ENCODE data around the gene INTS7. TPM values are rescaled to one million over a fixed set of nuclear protein-coding genes. Genes with fewer than 3 reads are reported as not detected.

INTS7 gene
- total and polyA plus RNA-seq, 12 donors = 4.4 to 11.6 (median 8.5) TPM

DNA sequence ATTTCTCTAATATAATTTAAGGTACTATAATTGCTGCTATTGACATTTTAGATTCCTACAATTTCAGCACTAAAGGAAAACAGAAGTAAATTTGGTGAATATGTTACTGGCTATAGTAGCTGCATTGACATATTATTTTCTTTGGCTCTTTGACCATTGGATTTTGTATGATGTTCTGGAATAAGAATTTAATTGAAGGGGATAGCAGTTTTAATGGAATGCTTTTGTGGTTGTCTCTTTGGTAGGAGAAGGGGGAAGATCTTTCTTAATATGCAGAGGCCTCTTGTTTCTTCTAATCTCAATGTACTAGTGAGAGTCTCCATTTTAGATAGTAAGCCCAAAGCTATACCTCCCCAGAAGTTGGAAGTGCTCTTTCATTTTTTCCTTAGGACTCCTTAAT is 7.1 kb upstream of the INTS7 start:
- no peak overlapping the region for H3K4me3 ChIP-seq
- H3K27me3 ChIP-seq = no peaks in the 10 kb centered on the region
- no peak for DNase-seq
- no peak for ATAC-seq
- H3K27ac ChIP-seq = no peak overlapping the region
- TF ChIP-seq, protein P1, sequence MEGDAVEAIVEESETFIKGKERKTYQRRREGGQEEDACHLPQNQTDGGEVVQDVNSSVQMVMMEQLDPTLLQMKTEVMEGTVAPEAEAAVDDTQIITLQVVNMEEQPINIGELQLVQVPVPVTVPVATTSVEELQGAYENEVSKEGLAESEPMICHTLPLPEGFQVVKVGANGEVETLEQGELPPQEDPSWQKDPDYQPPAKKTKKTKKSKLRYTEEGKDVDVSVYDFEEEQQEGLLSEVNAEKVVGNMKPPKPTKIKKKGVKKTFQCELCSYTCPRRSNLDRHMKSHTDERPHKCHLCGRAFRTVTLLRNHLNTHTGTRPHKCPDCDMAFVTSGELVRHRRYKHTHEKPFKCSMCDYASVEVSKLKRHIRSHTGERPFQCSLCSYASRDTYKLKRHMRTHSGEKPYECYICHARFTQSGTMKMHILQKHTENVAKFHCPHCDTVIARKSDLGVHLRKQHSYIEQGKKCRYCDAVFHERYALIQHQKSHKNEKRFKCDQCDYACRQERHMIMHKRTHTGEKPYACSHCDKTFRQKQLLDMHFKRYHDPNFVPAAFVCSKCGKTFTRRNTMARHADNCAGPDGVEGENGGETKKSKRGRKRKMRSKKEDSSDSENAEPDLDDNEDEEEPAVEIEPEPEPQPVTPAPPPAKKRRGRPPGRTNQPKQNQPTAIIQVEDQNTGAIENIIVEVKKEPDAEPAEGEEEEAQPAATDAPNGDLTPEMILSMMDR (IDR thresholded peaks at IDR 0.05) = no peak
- peaks cover 0 to 12% (median 0%) of the 10 kb centered on the region in 9 donors for H3K36me3 ChIP-seq
- intact Hi-C loops (cut with DNase I) = no loop called here
- H3K4me1 ChIP-seq = peaks cover 0 to 5% (median 0%) of the 10 kb centered on the region in 9 donors
- H3K9me3 ChIP-seq = no peaks in the 10 kb centered on the region

DNA sequence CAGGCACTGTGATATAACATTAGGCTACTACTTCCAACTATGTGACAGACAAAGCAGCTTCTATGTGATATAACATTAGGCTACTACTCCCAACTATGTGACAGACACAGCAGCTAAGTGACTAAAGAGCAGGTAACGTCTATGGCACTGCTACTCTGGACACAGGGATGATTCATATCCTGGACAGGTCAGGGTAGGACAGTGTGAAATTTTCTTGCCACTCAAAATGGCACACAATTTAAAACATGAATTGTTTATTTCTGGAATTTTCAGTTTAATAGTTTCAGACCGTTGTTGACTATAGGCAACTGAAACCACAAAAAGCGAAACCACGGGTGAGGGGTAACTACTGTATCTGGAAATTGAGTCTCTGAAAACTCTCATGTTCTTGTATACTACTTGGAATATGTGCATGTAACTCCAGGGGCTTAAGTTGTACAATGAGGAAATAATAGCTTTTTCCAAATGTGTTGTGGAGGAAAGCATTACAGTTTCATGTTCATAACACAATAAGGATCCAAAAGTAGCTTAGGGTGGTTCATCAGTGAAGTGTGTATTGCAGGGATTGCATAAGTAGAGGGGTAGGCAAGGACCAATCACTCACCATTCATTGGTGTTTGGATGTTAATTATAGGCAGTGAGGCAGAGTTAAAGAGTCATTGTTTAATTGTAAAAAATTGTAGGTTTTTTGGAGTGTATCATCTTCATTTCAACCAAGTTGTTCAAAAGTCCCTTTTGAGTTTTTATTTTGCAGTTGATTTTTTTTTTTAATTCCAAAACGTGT is 5.5 kb upstream of the INTS7 start:
- no peaks in the 10 kb centered on the region for H3K27me3 ChIP-seq
- no peak overlapping the region for H3K27ac ChIP-seq
- TF ChIP-seq, protein P1 (IDR thresholded peaks at IDR 0.05) = no peak
- peaks cover 0 to 4% (median 0%) of the 10 kb centered on the region in 9 donors for H3K36me3 ChIP-seq
- no peaks in the 10 kb centered on the region for H3K9me3 ChIP-seq
- DNase-seq (no peak), ATAC-seq (no peak)
- peaks cover 2 to 21% (median 6%) of the 10 kb centered on the region in 9 donors for H3K4me1 ChIP-seq
- 81 to 86% methylated on average over 5 of the region's 5 CpGs for WGBS, 2 donors
- intact Hi-C loops (cut with DNase I) = no loop called here
- peak overlapping the region in 1 of 10 donors; percentile 8 for H3K4me3 ChIP-seq

DNA sequence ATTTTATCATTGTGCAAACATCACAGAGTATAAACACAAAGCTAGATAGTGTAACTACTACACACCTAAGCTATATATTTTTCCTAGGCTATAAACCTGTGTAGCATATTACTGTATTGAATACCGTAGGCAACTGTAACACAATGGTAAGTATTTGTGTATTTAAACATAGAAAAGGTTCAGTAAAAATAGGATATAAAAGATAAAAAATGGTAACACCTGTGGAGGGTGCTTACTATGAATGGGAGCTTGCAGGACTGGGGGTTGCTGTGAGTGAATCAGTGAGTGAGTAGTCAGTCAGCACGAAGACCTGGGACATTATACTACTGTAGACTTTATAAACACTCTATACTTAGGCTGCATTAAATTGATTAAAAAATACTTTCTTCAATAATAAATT is 4.3 kb upstream of the INTS7 start:
- H3K36me3 ChIP-seq = peaks cover 0 to under 1% (median 0%) of the 10 kb centered on the region in 9 donors
- DNase-seq (no peak), ATAC-seq (no peak)
- H3K4me1 ChIP-seq = peaks cover 2 to 23% (median 9%) of the 10 kb centered on the region in 9 donors
- TF ChIP-seq, protein P1 (IDR thresholded peaks at IDR 0.05) = no peak
- no peaks in the 10 kb centered on the region for H3K27me3 ChIP-seq
- intact Hi-C loops (cut with DNase I) = loop anchor here in 5 of 10 donors (10.0 kb wide), 4 partner anchors 205 to 415 kb away; partner anchors contain the start of genes LPGAT1 (in 2 of the 5) and NEK2 (in 1 of the 5)
- no peaks in the 10 kb centered on the region for H3K9me3 ChIP-seq
- WGBS, 2 donors = 93 to 96% methylated on average over 2 of the region's 2 CpGs
- no peak overlapping the region for H3K27ac ChIP-seq
- H3K4me3 ChIP-seq = no peak overlapping the region

DNA sequence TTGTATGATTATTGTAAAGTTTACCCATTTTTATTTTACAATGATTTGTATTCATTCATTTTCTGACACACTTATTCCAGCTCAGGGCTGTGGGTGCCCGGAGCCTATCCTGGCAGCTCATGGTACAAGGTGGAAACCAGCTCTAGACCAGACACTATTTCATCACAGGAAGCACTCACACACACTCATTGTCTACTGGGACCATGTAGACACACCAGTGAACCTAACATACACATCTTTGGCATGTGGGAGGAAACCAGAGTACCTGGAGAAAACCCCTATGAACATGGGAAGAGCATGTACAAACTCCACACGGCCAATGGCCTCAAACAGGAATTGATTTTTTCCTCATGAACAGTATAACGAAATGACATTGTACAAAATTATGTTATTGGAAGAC is 2.5 kb upstream of the INTS7 start:
- no peak overlapping the region for H3K4me3 ChIP-seq
- ATAC-seq (no peak), DNase-seq (no peak)
- no peaks in the 10 kb centered on the region for H3K36me3 ChIP-seq
- H3K9me3 ChIP-seq = no peaks in the 10 kb centered on the region
- intact Hi-C loops (cut with DNase I) = loop anchor here in 5 of 10 donors (10.0 kb wide), 4 partner anchors 203 to 417 kb away; partner anchors contain the start of genes LPGAT1 (in 2 of the 5) and NEK2 (in 1 of the 5)
- H3K4me1 ChIP-seq = peaks cover 2 to 41% (median 19%) of the 10 kb centered on the region in 9 donors
- WGBS, 2 donors = 70 to 73% methylated on average over 3 of the region's 3 CpGs
- no peak overlapping the region for H3K27ac ChIP-seq
- H3K27me3 ChIP-seq = no peaks in the 10 kb centered on the region
- TF ChIP-seq, protein P1 (IDR thresholded peaks at IDR 0.05) = no peak
